DOHH2 (cell line): ENCODE measurements around the gene HMGCS1.

Source experiments
- CTCF ChIP-seq: fragments of 200-600 bp; sonication (generic); IDR thresholded peaks from one replicate; pipeline ENCODE4 v1.5.1; 2014; ENCODE audit warnings: antibody characterized with exemption, mild to moderate bottlenecking, low read depth, low read length; ENCODE audit not compliant: poor library complexity, severe bottlenecking
- EZH2phosphoT487 ChIP-seq: fragments of 200-600 bp; sonication (generic); IDR thresholded peaks from 2 replicates; pipeline ENCODE4 v1.6.1; 2017; ENCODE audit warnings: borderline replicate concordance, mild to moderate bottlenecking, antibody characterized with exemption, low read length, moderate library complexity, mixed read lengths

GRCh38 chr5:43244823-43245565 lies 68.2 kb downstream of the HMGCS1 start:
- TF ChIP-seq CTCF (no peak), EZH2phosphoT487 (no peak)
